Peyer's patch (tissue), 4 donors: ENCODE measurements around the gene NPTN.

Source experiments
- POLR2A ChIP-seq, 2 donors: fragments of 450-650 bp; IDR thresholded peaks; one replicate each; pipeline ENCODE4 v1.5.1; 2017; ENCODE audit warnings: antibody characterized with exemption in 2 of 2, mild to moderate bottlenecking in 2 of 2, moderate library complexity in 2 of 2
- TF ChIP-seq, protein P1 (sequence below), 6 experiments: fragments of 450-650 bp in 4 of 6; fragments of 200-600 bp in 2 of 6; sonication (generic) in 1 of 6; IDR thresholded peaks; one replicate each; pipeline ENCODE4 v1.5.1; 2017 to 2019; ENCODE audit warnings: antibody characterized with exemption in 6 of 6, mild to moderate bottlenecking in 3 of 6, moderate library complexity in 1 of 6

DNA sequence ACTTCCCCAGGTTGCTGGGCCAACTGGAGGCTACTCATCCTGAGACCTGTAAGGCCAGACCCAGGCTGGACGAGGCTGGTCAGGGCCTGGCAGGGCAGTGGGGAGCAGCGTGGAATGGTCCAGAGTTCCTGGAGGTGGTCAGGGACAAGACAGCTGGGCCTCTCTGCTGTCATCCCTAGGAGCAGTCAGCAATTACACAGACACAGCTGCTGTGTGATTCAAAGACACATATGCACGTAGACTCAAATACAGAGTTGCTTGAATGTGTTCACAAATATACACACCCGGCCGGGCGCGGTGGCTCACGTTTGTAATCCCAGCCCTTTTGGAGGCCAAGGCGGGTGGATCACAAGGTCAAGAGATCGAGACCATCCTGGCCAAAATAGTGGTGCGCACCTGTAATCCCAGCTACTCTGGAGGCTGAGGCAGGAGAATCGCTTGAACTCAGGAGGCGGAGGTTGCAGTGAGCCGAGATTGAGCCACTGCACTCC lies 49.5 kb upstream of the NPTN start:
- TF ChIP-seq POLR2A (IDR thresholded peaks at IDR 0.05): no peak
- TF ChIP-seq, protein P1, sequence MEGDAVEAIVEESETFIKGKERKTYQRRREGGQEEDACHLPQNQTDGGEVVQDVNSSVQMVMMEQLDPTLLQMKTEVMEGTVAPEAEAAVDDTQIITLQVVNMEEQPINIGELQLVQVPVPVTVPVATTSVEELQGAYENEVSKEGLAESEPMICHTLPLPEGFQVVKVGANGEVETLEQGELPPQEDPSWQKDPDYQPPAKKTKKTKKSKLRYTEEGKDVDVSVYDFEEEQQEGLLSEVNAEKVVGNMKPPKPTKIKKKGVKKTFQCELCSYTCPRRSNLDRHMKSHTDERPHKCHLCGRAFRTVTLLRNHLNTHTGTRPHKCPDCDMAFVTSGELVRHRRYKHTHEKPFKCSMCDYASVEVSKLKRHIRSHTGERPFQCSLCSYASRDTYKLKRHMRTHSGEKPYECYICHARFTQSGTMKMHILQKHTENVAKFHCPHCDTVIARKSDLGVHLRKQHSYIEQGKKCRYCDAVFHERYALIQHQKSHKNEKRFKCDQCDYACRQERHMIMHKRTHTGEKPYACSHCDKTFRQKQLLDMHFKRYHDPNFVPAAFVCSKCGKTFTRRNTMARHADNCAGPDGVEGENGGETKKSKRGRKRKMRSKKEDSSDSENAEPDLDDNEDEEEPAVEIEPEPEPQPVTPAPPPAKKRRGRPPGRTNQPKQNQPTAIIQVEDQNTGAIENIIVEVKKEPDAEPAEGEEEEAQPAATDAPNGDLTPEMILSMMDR (IDR thresholded peaks at IDR 0.05): no peak
